H1 (cell line): ENCODE results near the gene ZNF407. TPM values are rescaled to one million over a fixed set of nuclear protein-coding genes. Genes with fewer than 3 reads are reported as not detected.

Experiments
- CTCF ChIA-PET: fragments of 300-600 bp; sonication (Branson Sonifier 250); formaldehyde crosslinking; loops from one replicate; lab custom pipeline; 2021; ENCODE audit not compliant: partially characterized antibody; lab: Charles Lee
- POLR2A ChIA-PET: fragments of 300-600 bp; sonication (Branson Sonifier 250); formaldehyde crosslinking; loops from one replicate; lab custom pipeline; 2021; ENCODE audit warnings: inconsistent platforms; ENCODE audit not compliant: partially characterized antibody; lab: Charles Lee
- DNase-seq, 2 experiments: peaks; one replicate each; pipeline versions ENCODE4 v3.0.0 to v3.0.0-alpha.2; 2010 to 2022; ENCODE audit warnings: low spot score in 2 of 2, low read depth in 1 of 2, mixed read lengths in 1 of 2
- FAIRE-seq: peaks from 2 replicates; lab custom pipeline; 2011; peaks lifted over from hg19 to GRCh38; lab: Jason Lieb, UNC
- H2AFZ ChIP-seq: 2 replicates; pipeline ENCODE4 v1.8.1; 2012; ENCODE audit warnings: low read length, inconsistent platforms
- H2AK5ac ChIP-seq: 2 replicates; pipeline ENCODE4 v1.6.1; 2013; ENCODE audit warnings: low read depth, low read length
- H2BK120ac ChIP-seq: replicated peaks from 2 replicates; pipeline ENCODE3; 2013; ENCODE audit warnings: low read depth, low read length, inconsistent platforms
- H2BK12ac ChIP-seq: 2 replicates; pipeline ENCODE4 v1.6.1; 2013; ENCODE audit warnings: low read depth, low read length
- H2BK15ac ChIP-seq: 2 replicates; pipeline ENCODE4 v1.6.1; 2013; ENCODE audit warnings: low read length
- H2BK20ac ChIP-seq: 2 replicates; pipeline ENCODE4 v1.6.1; 2013; ENCODE audit warnings: low read length
- H2BK5ac ChIP-seq: 2 replicates; pipeline ENCODE4 v1.6.1; 2013; ENCODE audit warnings: low read depth, low read length
- H3K14ac ChIP-seq: 2 replicates; pipeline ENCODE4 v1.6.1; 2013; ENCODE audit warnings: inconsistent platforms; ENCODE audit not compliant: insufficient read length
- H3K18ac ChIP-seq: 2 replicates; pipeline ENCODE4 v1.6.1; 2013; ENCODE audit warnings: low read length; ENCODE audit errors: extremely low read depth
- H3K23ac ChIP-seq: 2 replicates; pipeline ENCODE4 v1.6.1; 2013; ENCODE audit warnings: inconsistent platforms; ENCODE audit not compliant: insufficient read length
- H3K23me2 ChIP-seq: 2 replicates; pipeline ENCODE4 v1.6.1; 2013; ENCODE audit warnings: low read depth, low read length
- H3K27ac ChIP-seq: 2 replicates; pipeline ENCODE4 v1.6.1; 2011; ENCODE audit warnings: low read depth, low read length, inconsistent platforms
- H3K27me3 ChIP-seq, 4 experiments: replicated peaks in 1 of 4; 1 replicate in 1 of 4; 2 replicates in 3 of 4; pipeline versions ENCODE4 v1.6.1 to v1.8.1; 2011 to 2013; ENCODE audit warnings: low read length in 3 of 4, mild to moderate bottlenecking in 3 of 4, inconsistent platforms in 2 of 4, mixed read lengths in 2 of 4, moderate library complexity in 1 of 4; ENCODE audit not compliant: control insufficient read depth in 3 of 4, insufficient read depth in 3 of 4; ENCODE audit errors: extremely low read depth in 1 of 4
- H3K36me3 ChIP-seq, 4 experiments: 2 replicates each; pipeline versions ENCODE4 v1.6.1 to v1.8.1; 2011 to 2013; ENCODE audit warnings: mild to moderate bottlenecking in 4 of 4, low read length in 3 of 4, moderate library complexity in 2 of 4, control low read depth in 1 of 4, inconsistent platforms in 1 of 4; ENCODE audit not compliant: insufficient read depth in 4 of 4, control insufficient read depth in 2 of 4
- H3K4ac ChIP-seq: replicated peaks from 2 replicates; pipeline ENCODE3; 2013; ENCODE audit warnings: low read length, low read depth, mixed read lengths, inconsistent platforms; ENCODE audit not compliant: insufficient read length
- H3K4me1 ChIP-seq, 4 experiments: replicated peaks in 1 of 4; 1 replicate in 1 of 4; 2 replicates in 3 of 4; pipeline versions ENCODE4 v1.6.1 to v1.8.1; 2011 to 2013; ENCODE audit warnings: low read length in 3 of 4, inconsistent platforms in 2 of 4, mixed read lengths in 1 of 4; ENCODE audit not compliant: insufficient read depth in 4 of 4, control insufficient read depth in 3 of 4
- H3K4me2 ChIP-seq, 2 experiments: 2 replicates each; pipeline versions ENCODE4 v1.6.1 to v1.8.1; 2011 to 2013; ENCODE audit warnings: low read depth in 2 of 2, low read length in 2 of 2, control low read depth in 1 of 2, inconsistent platforms in 1 of 2, mild to moderate bottlenecking in 1 of 2; ENCODE audit not compliant: insufficient read depth in 1 of 2
- H3K4me3 ChIP-seq, 4 experiments: fragments of 200-600, 300-600 bp in 1 of 4; sonication (generic), shearing (Covaris generic), sonication (Bioruptor Twin) in 1 of 4; 2 replicates each; pipeline versions ENCODE4 v1.5.1 to v1.8.1; 2011 to 2016; ENCODE audit warnings: low read length in 4 of 4, low read depth in 3 of 4, control low read depth in 2 of 4, inconsistent platforms in 2 of 4, mild to moderate bottlenecking in 2 of 4, mixed read lengths in 1 of 4, moderate library complexity in 1 of 4; ENCODE audit not compliant: insufficient read depth in 2 of 4; ENCODE audit errors: extremely low read depth in 1 of 4
- H3K56ac ChIP-seq: replicated peaks from 2 replicates; pipeline ENCODE3; 2013; ENCODE audit warnings: low read depth, mild to moderate bottlenecking, mixed read lengths, low read length, inconsistent platforms; ENCODE audit not compliant: insufficient read length
- H3K79me1 ChIP-seq: 2 replicates; pipeline ENCODE4 v1.6.1; 2013; ENCODE audit warnings: low read depth, low read length, control low read depth
- H3K79me2 ChIP-seq, 2 experiments: 2 replicates each; pipeline versions ENCODE4 v1.6.1 to v1.8.1; 2012 to 2013; ENCODE audit warnings: low read length in 2 of 2, mild to moderate bottlenecking in 2 of 2, inconsistent platforms in 1 of 2; ENCODE audit not compliant: insufficient read depth in 2 of 2, control insufficient read depth in 1 of 2
- H3K9ac ChIP-seq, 4 experiments: replicated peaks in 1 of 4; 1 replicate in 1 of 4; 2 replicates in 3 of 4; pipeline versions ENCODE4 v1.6.1 to v1.8.1; 2011 to 2013; ENCODE audit warnings: low read depth in 3 of 4, low read length in 3 of 4, control low read depth in 2 of 4, mild to moderate bottlenecking in 2 of 4, moderate library complexity in 2 of 4, inconsistent platforms in 1 of 4; ENCODE audit errors: extremely low read depth in 1 of 4
- H3K9me3 ChIP-seq, 2 experiments: 2 replicates each; pipeline versions ENCODE4 v1.6.1 to v1.8.1; 2012 to 2013; ENCODE audit warnings: mild to moderate bottlenecking in 2 of 2, moderate library complexity in 2 of 2, control low read depth in 1 of 2, inconsistent platforms in 1 of 2, low read depth in 1 of 2, low read length in 1 of 2, mixed read lengths in 1 of 2; ENCODE audit not compliant: insufficient read depth in 2 of 2
- H4K20me1 ChIP-seq, 2 experiments: replicated peaks in 1 of 2; 2 replicates each; pipeline versions ENCODE3 to v1.8.1; 2011 to 2013; ENCODE audit warnings: inconsistent platforms in 2 of 2, low read length in 2 of 2, mild to moderate bottlenecking in 1 of 2; ENCODE audit not compliant: insufficient read depth in 2 of 2, control insufficient read depth in 1 of 2
- H4K5ac ChIP-seq: 2 replicates; pipeline ENCODE4 v1.6.1; 2013; ENCODE audit warnings: low read length, low read depth, mixed read lengths, inconsistent platforms; ENCODE audit not compliant: insufficient read length
- H4K8ac ChIP-seq: 2 replicates; pipeline ENCODE4 v1.8.0; 2013; ENCODE audit warnings: mild to moderate bottlenecking, moderate library complexity, low read length, inconsistent platforms; ENCODE audit not compliant: insufficient read depth; ENCODE audit errors: extremely low read depth
- H4K91ac ChIP-seq: replicated peaks from 2 replicates; pipeline ENCODE3; 2013; ENCODE audit warnings: low read length, mixed read lengths, inconsistent platforms; ENCODE audit not compliant: insufficient read length
- BCL11A ChIP-seq, 2 experiments: IDR thresholded peaks; one replicate each; pipeline ENCODE4 v1.6.1; 2011; ENCODE audit warnings: low read depth in 2 of 2, low read length in 2 of 2, mild to moderate bottlenecking in 2 of 2
- BRCA1 ChIP-seq: IDR thresholded peaks from 2 replicates; pipeline ENCODE4 v1.6.1; 2012; ENCODE audit warnings: low read depth, low read length, improper control_type of control experiment
- CREB1 ChIP-seq: IDR thresholded peaks from 2 replicates; pipeline ENCODE4 v1.6.1; 2012; ENCODE audit warnings: inconsistent platforms
- HDAC6 ChIP-seq: IDR thresholded peaks from one replicate; pipeline ENCODE4 v1.7.1; 2012; ENCODE audit warnings: low read depth, mild to moderate bottlenecking, inconsistent platforms, low read length, moderate library complexity
- PHF8 ChIP-seq: fragments of 200-600 bp; sonication (generic); conservative IDR thresholded peaks from 2 replicates; pipeline ENCODE4 v1.7.1; 2012; ENCODE audit warnings: low read depth, mild to moderate bottlenecking, inconsistent platforms, low read length, moderate library complexity
- POU5F1 ChIP-seq: IDR thresholded peaks from 2 replicates; pipeline ENCODE4 v1.6.1; 2011; ENCODE audit warnings: low read depth, mild to moderate bottlenecking, low read length, moderate library complexity
- RFX5 ChIP-seq: IDR thresholded peaks from 2 replicates; pipeline ENCODE4 v1.6.1; 2011; ENCODE audit warnings: low read depth, low read length, improper control_type of control experiment, borderline replicate concordance
- RNF2 ChIP-seq: fragments of 200-900, 300-1000 bp; sonication (generic); IDR thresholded peaks from 2 replicates; pipeline ENCODE4 v1.7.1; 2016; ENCODE audit warnings: borderline replicate concordance, low read depth, mild to moderate bottlenecking, antibody characterized with exemption, low read length; ENCODE audit not compliant: poor library complexity, severe bottlenecking; ENCODE audit errors: missing control alignments
- SUZ12 ChIP-seq: fragments of 200-600 bp; sonication (generic); IDR thresholded peaks from 2 replicates; pipeline ENCODE4 v1.6.1; 2012; ENCODE audit warnings: mild to moderate bottlenecking, inconsistent platforms, low read length, moderate library complexity, mixed read lengths
- WGBS, 2 experiments: shearing (Covaris generic) in 1 of 2; methylation state at CpG; one replicate each; pipeline versions ENCODE4 v1.1.6 to v1.1.7; 2013 to 2015; ENCODE audit warnings: low lambda C conversion rate in 2 of 2, mixed read lengths in 2 of 2, inconsistent platforms in 1 of 2, low coverage in 1 of 2, missing lambda C conversion rate in 1 of 2; ENCODE audit not compliant: insufficient replicate concordance in 2 of 2, insufficient coverage in 1 of 2, insufficient read length in 1 of 2; ENCODE audit errors: extremely low coverage in 1 of 2, missing lambda C conversion rate in 1 of 2; 5-methylcytosine and 5-hydroxymethylcytosine counted together
- polyA plus RNA-seq, 7 experiments: library from polyadenylated mRNA; depleted of rRNA in 3 of 7; stranded (reverse) in 5 of 7; unstranded in 2 of 7; fragments of >200 nt in 5 of 7; fragments of 200-250 nt in 2 of 7; gene quantifications; 1 replicate in 5 of 7; 2 replicates in 1 of 7; 4 replicates in 1 of 7; pipeline versions ENCODE4 v1.2.1 to v1.2.3, GENCODE V29; 2011 to 2013; ENCODE audit warnings: missing spikeins in 2 of 7, mixed read lengths in 2 of 7
- total RNA-seq: library from RNA; stranded (reverse); fragmentation: NEBNext Ultra II Directional; extraction: Animal tissue kit (Norgen Biotek cat#: 25700); gene quantifications from 2 replicates; pipeline ENCODE4 v1.2.1, GENCODE V29; 2021

ZNF407 gene
- total and polyA plus RNA-seq, 2 of the 8 experiments (the other 6 are each of a cell fraction or from before 2014, with no cell fraction given): 1.5 to 6.8 TPM

DNA sequence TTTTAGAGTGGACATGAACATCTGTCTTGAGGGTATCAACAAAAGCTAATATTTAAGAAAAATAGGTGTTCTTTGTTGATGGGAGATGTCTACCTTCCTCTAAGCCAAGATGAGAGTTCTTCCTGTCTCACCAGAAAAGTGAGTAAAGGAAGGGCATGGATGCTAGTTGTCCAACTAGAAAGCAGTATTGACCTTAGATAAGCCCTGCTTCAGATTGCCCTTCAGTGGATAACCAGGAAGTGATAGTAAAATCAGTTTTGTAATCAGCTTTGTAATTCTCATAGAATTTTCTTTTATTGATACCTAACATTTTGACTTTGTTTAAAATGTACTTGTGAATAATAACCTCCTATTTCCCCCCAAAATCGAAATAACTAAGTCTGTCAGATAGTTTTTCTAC lies 134.7 kb downstream of the ZNF407 start:
- FAIRE-seq: no peak
- H3K14ac ChIP-seq: no peak overlapping the region
- no peaks in the 10 kb centered on the region for H4K20me1 ChIP-seq
- CTCF ChIA-PET: no interaction called here
- H3K23me2 ChIP-seq: no peaks in the 10 kb centered on the region
- H2BK120ac ChIP-seq: no peak overlapping the region
- H3K23ac ChIP-seq: no peak overlapping the region
- H3K9me3 ChIP-seq: no peaks in the 10 kb centered on the region
- H3K27me3 ChIP-seq: no peaks in the 10 kb centered on the region
- H2AFZ ChIP-seq: no peak overlapping the region
- 0 out of 7 replicates have a peak, but pooled peaks cover 0 to 2% (median 0%) of the 10 kb centered on the region in 4 experiments for H3K4me1 ChIP-seq
- no peaks in the 10 kb centered on the region for H3K79me2 ChIP-seq
- no peak overlapping the region for H4K8ac ChIP-seq
- H3K18ac ChIP-seq: no peak overlapping the region
- POLR2A ChIA-PET: no interaction called here
- no peak overlapping the region for H2BK5ac ChIP-seq
- H4K5ac ChIP-seq: no peak overlapping the region
- DNase-seq: no peak
- H3K56ac ChIP-seq: no peak overlapping the region
- H3K4me3 ChIP-seq: no peak overlapping the region
- 88% methylated on average over 1 of the region's 1 CpG; no CpG with 5 or more reads in 1 of the 2 experiments for WGBS, 2 experiments
- H3K27ac ChIP-seq: no peak overlapping the region
- H2AK5ac ChIP-seq: no peak overlapping the region
- H2BK20ac ChIP-seq: no peak overlapping the region
- TF ChIP-seq PHF8 (no peak), RFX5 (no peak), BCL11A (IDR thresholded peaks at IDR 0.05; ENCODE audit: low read depth in 2 of 2, low read length in 2 of 2) (no peak), HDAC6 (no peak), RNF2 (no peak), CREB1 (no peak), SUZ12 (no peak), POU5F1 (no peak), BRCA1 (no peak)
- no peak overlapping the region for H3K4me2 ChIP-seq
- H4K91ac ChIP-seq: no peak overlapping the region
- H3K9ac ChIP-seq: no peak overlapping the region
- H3K36me3 ChIP-seq: no peaks in the 10 kb centered on the region
- H2BK12ac ChIP-seq: no peak overlapping the region
- no peaks in the 10 kb centered on the region for H3K79me1 ChIP-seq
- no peak overlapping the region for H2BK15ac ChIP-seq
- no peak overlapping the region for H3K4ac ChIP-seq
